Measurements from ENCODE around the gene RBM39. TPM values are rescaled to one million over a fixed set of nuclear protein-coding genes. Genes with fewer than 3 reads are reported as not detected.
A peak's percentile ranks its signal among the peaks of the same experiment; 100 is the strongest.
"Not testable (repeated sequence)": the region's sequence is repeated elsewhere in the genome, so short reads cannot be mapped to it uniquely, and the experiment has no call there.

The RBM39 gene
- total RNA-seq, 1 experiment from 2014 or later, result 347 TPM

DNA sequence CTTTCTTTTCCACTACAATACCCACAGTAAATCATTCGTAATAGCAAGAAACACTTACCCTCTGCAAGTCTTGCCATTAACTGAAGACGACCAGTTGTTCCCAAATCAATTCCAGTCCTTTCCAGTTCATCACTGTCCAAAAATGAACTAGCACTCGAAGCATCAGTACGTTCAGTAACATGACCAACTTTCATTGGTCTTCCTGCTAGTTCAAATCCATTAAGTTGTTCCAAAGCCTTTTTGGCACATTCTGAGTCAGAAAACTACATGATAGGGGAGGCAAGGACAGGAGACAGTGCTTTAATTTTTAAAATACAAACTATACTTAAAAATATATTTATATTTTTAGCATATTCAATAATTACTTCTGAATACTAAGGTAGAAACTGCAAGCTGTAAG lies 27.9 kb downstream of the RBM39 start:
- peaks cover 55 to 92% (median 91%) of the 10 kb centered on the region in 3 experiments for H3K36me3 Mint-ChIP-seq (ENCODE audit: insufficient read depth in 1 of 3, low read depth in 3 of 3)
- H3K27me3 ChIP-seq (ENCODE audit: insufficient read depth, low read length), result no peaks in the 10 kb centered on the region
- no peak overlapping the region for H3K4me2 ChIP-seq (ENCODE audit: insufficient read depth, insufficient read length, low read length)
- H3K27ac ChIP-seq (ENCODE audit: insufficient read length, low read depth, low read length), result no peak overlapping the region
- peaks cover 3 to 6% of the 10 kb centered on the region in 2 experiments for H3K4me1 Mint-ChIP-seq
- H3K4me3 Mint-ChIP-seq, result no peak overlapping the region
- H2AK5ac ChIP-seq (ENCODE audit: insufficient read length, low read length), result no peak overlapping the region
- no peaks in the 10 kb centered on the region for H3K9me3 ChIP-seq (ENCODE audit: control insufficient read depth, low read depth, low read length)
- no peak overlapping the region for H2BK15ac ChIP-seq (ENCODE audit: low read depth, low read length)
- H2BK12ac ChIP-seq (ENCODE audit: insufficient read length, low read depth, low read length), result no peak overlapping the region
- H3T11ph ChIP-seq (ENCODE audit: low read length), result no peak overlapping the region
- H2BK20ac ChIP-seq (ENCODE audit: low read depth, low read length, poor library complexity, severe bottlenecking), result no peak overlapping the region
- no peak overlapping the region for H2BK5ac ChIP-seq (ENCODE audit: insufficient read length, low read length)
- no peaks in the 10 kb centered on the region for H3K9me3 Mint-ChIP-seq
- H2BK120ac ChIP-seq (ENCODE audit: low read depth, low read length, poor library complexity, severe bottlenecking), result no peak overlapping the region
- no peak overlapping the region for H3K14ac ChIP-seq (ENCODE audit: insufficient read depth, low read length)
- H3K23ac ChIP-seq (ENCODE audit: insufficient read length, low read depth, low read length), result no peak overlapping the region
- H3K79me2 ChIP-seq (ENCODE audit: insufficient read depth, low read length), result no peaks in the 10 kb centered on the region
- H3K27ac Mint-ChIP-seq, result peak overlapping the region in 1 of 3 experiments; percentile 92; a peak in 3 of 7 replicates
- WGBS (ENCODE audit: extremely low coverage, insufficient read length, low lambda C conversion rate), result no CpG with 5 or more reads among the region's 4 CpGs
- no peaks in the 10 kb centered on the region for H3K23me2 ChIP-seq (ENCODE audit: insufficient read length, low read depth, low read length, poor library complexity, severe bottlenecking)
- no peaks in the 10 kb centered on the region for H3K4me1 ChIP-seq (ENCODE audit: insufficient read depth, low read length)
- no peaks in the 10 kb centered on the region for H4K20me1 ChIP-seq (ENCODE audit: control insufficient read depth, insufficient read depth, insufficient read length)
- no peak overlapping the region for H4K5ac ChIP-seq (ENCODE audit: insufficient read length, low read depth, low read length)
- H4K91ac ChIP-seq (ENCODE audit: insufficient read length, low read depth, low read length), result no peak overlapping the region
- DNase-seq, result no peak
- H4K8ac ChIP-seq (replicated peaks; ENCODE audit: insufficient read length, low read depth, low read length), result no peak overlapping the region
- no peak overlapping the region for H3K18ac ChIP-seq (ENCODE audit: insufficient read length, low read depth, low read length)
- H3K27me3 Mint-ChIP-seq (ENCODE audit: low read depth), result no peaks in the 10 kb centered on the region
- TF ChIP-seq, protein P1, sequence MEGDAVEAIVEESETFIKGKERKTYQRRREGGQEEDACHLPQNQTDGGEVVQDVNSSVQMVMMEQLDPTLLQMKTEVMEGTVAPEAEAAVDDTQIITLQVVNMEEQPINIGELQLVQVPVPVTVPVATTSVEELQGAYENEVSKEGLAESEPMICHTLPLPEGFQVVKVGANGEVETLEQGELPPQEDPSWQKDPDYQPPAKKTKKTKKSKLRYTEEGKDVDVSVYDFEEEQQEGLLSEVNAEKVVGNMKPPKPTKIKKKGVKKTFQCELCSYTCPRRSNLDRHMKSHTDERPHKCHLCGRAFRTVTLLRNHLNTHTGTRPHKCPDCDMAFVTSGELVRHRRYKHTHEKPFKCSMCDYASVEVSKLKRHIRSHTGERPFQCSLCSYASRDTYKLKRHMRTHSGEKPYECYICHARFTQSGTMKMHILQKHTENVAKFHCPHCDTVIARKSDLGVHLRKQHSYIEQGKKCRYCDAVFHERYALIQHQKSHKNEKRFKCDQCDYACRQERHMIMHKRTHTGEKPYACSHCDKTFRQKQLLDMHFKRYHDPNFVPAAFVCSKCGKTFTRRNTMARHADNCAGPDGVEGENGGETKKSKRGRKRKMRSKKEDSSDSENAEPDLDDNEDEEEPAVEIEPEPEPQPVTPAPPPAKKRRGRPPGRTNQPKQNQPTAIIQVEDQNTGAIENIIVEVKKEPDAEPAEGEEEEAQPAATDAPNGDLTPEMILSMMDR (conservative IDR thresholded peaks at IDR 0.05), result no peak
- H3K4ac ChIP-seq (ENCODE audit: low read depth, low read length), result no peak overlapping the region
- peaks cover 5% of the 10 kb centered on the region for H3K79me1 ChIP-seq (ENCODE audit: insufficient read depth, low read depth, low read length, poor library complexity, severe bottlenecking)
- no peak overlapping the region for H2AFZ ChIP-seq (ENCODE audit: low read length)
- H3K9ac ChIP-seq (ENCODE audit: extremely low read depth, insufficient read length, low read length), result no peak overlapping the region
- no peak overlapping the region for H3K56ac ChIP-seq (ENCODE audit: insufficient read length, low read depth, low read length)

- not testable (repeated sequence) for H3K9ac ChIP-seq (ENCODE audit: extremely low read depth, insufficient read length, low read length); H3K27me3 Mint-ChIP-seq (ENCODE audit: low read depth); H3K9me3 Mint-ChIP-seq; DNase-seq; H2AFZ ChIP-seq (ENCODE audit: low read length); H4K20me1 ChIP-seq (ENCODE audit: control insufficient read depth, insufficient read depth, insufficient read length); H3K79me2 ChIP-seq (ENCODE audit: insufficient read depth, low read length); H2BK120ac ChIP-seq (ENCODE audit: low read depth, low read length, poor library complexity, severe bottlenecking); H2BK12ac ChIP-seq (ENCODE audit: insufficient read length, low read depth, low read length); H3K4me2 ChIP-seq (ENCODE audit: insufficient read depth, insufficient read length, low read length); H3K18ac ChIP-seq (ENCODE audit: insufficient read length, low read depth, low read length); H2BK5ac ChIP-seq (ENCODE audit: insufficient read length, low read length); H4K5ac ChIP-seq (ENCODE audit: insufficient read length, low read depth, low read length); H3K56ac ChIP-seq (ENCODE audit: insufficient read length, low read depth, low read length); H3K4me3 Mint-ChIP-seq; H3T11ph ChIP-seq (ENCODE audit: low read length); H3K4ac ChIP-seq (ENCODE audit: low read depth, low read length); H3K14ac ChIP-seq (ENCODE audit: insufficient read depth, low read length); H2BK15ac ChIP-seq (ENCODE audit: low read depth, low read length); H4K91ac ChIP-seq (ENCODE audit: insufficient read length, low read depth, low read length); H2BK20ac ChIP-seq (ENCODE audit: low read depth, low read length, poor library complexity, severe bottlenecking); H3K79me1 ChIP-seq (ENCODE audit: insufficient read depth, low read depth, low read length, poor library complexity, severe bottlenecking); H3K4me1 Mint-ChIP-seq; H3K23me2 ChIP-seq (ENCODE audit: insufficient read length, low read depth, low read length, poor library complexity, severe bottlenecking); H2AK5ac ChIP-seq (ENCODE audit: insufficient read length, low read length); H3K23ac ChIP-seq (ENCODE audit: insufficient read length, low read depth, low read length); H4K8ac ChIP-seq (replicated peaks; ENCODE audit: insufficient read length, low read depth, low read length); H3K27ac ChIP-seq (ENCODE audit: insufficient read length, low read depth, low read length); H3K9me3 ChIP-seq (ENCODE audit: control insufficient read depth, low read depth, low read length); H3K4me1 ChIP-seq (ENCODE audit: insufficient read depth, low read length); H3K27me3 ChIP-seq (ENCODE audit: insufficient read depth, low read length)
- peaks cover 53 to 92% (median 90%) of the 10 kb centered on the region in 3 experiments for H3K36me3 Mint-ChIP-seq (ENCODE audit: insufficient read depth in 1 of 3, low read depth in 3 of 3)
- no CpG with 5 or more reads among the region's 9 CpGs for WGBS (ENCODE audit: extremely low coverage, insufficient read length, low lambda C conversion rate)
- H3K27ac Mint-ChIP-seq, result peak overlapping the region; percentile 48 to 83 (median 72); a peak in 4 of 7 replicates
These were observed 28.9 kb downstream of the RBM39 start for GRCh38 chr20:35713120-35713519.

Measured in H9 (cell line).